Erythroblast (primary cell): ENCODE data around the gene GNPTG.

Experiments
- GATA1 ChIP-seq: IDR thresholded peaks from 2 replicates; pipeline ENCODE4 v1.6.1; 2011; ENCODE audit warnings: low read depth, mild to moderate bottlenecking, control low read depth, low read length, moderate library complexity
- POLR2A ChIP-seq: IDR thresholded peaks from 2 replicates; pipeline ENCODE4 v1.6.1; 2011; ENCODE audit warnings: mild to moderate bottlenecking, low read length

DNA sequence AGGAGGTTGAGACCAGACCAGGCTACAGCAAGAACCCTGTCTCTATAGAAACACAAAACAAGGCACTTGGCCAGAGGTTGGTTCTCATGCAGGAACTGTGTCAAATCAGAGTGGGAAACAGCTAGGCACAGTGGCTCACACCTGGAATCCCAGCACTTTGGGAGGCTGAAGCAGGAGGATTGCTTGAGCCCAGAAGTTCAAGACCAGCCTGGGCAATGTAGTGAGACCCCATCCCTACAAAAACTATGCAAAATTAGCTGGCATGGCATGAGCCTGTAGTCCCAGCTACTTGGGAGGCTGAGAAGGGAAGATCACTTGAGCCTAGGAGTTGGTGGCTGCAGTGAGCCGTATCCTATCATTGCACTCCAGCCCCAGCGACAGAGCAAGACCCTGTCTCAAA, 61.1 kb downstream of the GNPTG start:
- TF ChIP-seq POLR2A, result no peak
- TF ChIP-seq GATA1, result no peak
